ENCODE data around the gene SNRPF.
"Not testable (repeated sequence)": the region's sequence is repeated elsewhere in the genome, so short reads cannot be mapped to it uniquely, and the experiment has no call there.

Gene SNRPF

GRCh38 chr12:95858451-95859343, at the start of gene SNRPF:
TSS of gene SNRPF (plus strand) at chr12:95858952. CDS start at chr12:95859074, 122 bp downstream.
- DNase-seq: peak; percentile 94 to 95

- peak in 1 of 2 experiments; percentile 2 for DNase-seq
Measured at GRCh38 chr12:95809000-95809680, 49.6 kb upstream of the SNRPF start.

- no peak for DNase-seq
Measured at GRCh38 chr12:95810411-95810810, 48.3 kb upstream of the SNRPF start.

GRCh38 chr12:95812155-95812554, 46.6 kb upstream of the SNRPF start:
- DNase-seq: not testable (repeated sequence)

- DNase-seq: peak in 1 of 2 experiments; percentile 5
Measured at GRCh38 chr12:95815632-95816212, 43.0 kb upstream of the SNRPF start.

GRCh38 chr12:95820096-95820703, 38.6 kb upstream of the SNRPF start:
- peak; percentile 68 to 75 for DNase-seq

GRCh38 chr12:95829395-95829794, 29.4 kb upstream of the SNRPF start:
- no peak for DNase-seq

- DNase-seq: no peak
Measured at GRCh38 chr12:95830335-95831089, 28.2 kb upstream of the SNRPF start.

GRCh38 chr12:95834572-95834971, 24.2 kb upstream of the SNRPF start:
- DNase-seq: no peak

- peak; percentile 68 to 91 for DNase-seq
Measured at GRCh38 chr12:95836185-95836609, 22.6 kb upstream of the SNRPF start.

GRCh38 chr12:95836630-95837239, 22.0 kb upstream of the SNRPF start:
- peak in 1 of 2 experiments; percentile 28 for DNase-seq

- DNase-seq: no peak
Measured at GRCh38 chr12:95837240-95838038, 21.3 kb upstream of the SNRPF start.

- DNase-seq: peak; percentile 20 to 51
Measured at GRCh38 chr12:95838125-95838524, 20.6 kb upstream of the SNRPF start.

- not testable (repeated sequence) for DNase-seq
Measured at GRCh38 chr12:95842426-95842825, 16.3 kb upstream of the SNRPF start.

GRCh38 chr12:95848575-95849388, 10.0 kb upstream of the SNRPF start:
- peak in 1 of 2 experiments; percentile 23 for DNase-seq

GRCh38 chr12:95851606-95852005, 7.1 kb upstream of the SNRPF start:
- no peak for DNase-seq

GRCh38 chr12:95852133-95852532, 6.6 kb upstream of the SNRPF start:
- no peak for DNase-seq

GRCh38 chr12:95857156-95857555, 1.6 kb upstream of the SNRPF start:
- no peak for DNase-seq

GRCh38 chr12:95857799-95858198, 953 bp upstream of the SNRPF start:
- no peak for DNase-seq

- DNase-seq: peak; percentile 25 to 27
Measured at GRCh38 chr12:95859344-95859816, 628 bp downstream of the SNRPF start.
